Measurements from ENCODE around the gene PPCDC.

Gene PPCDC

GRCh38 chr15:75028991-75029377 is 5.6 kb downstream of the PPCDC start:
- TF ChIP-seq CEBPB (IDR thresholded peaks at IDR 0.05), result no peak
- TF ChIP-seq EP300 (IDR thresholded peaks at IDR 0.05; ENCODE audit: borderline replicate concordance), result no peak
- TF ChIP-seq ZBTB7A (IDR thresholded peaks at IDR 0.05; ENCODE audit: low read depth), result no peak
- TF ChIP-seq MAX (IDR thresholded peaks at IDR 0.05), result no peak
- TF ChIP-seq YY1 (IDR thresholded peaks at IDR 0.05; ENCODE audit: low read depth), result no peak
- no peak for TF ChIP-seq TAF1 (IDR thresholded peaks at IDR 0.05; ENCODE audit: low read depth)
- no peak for TF ChIP-seq EGR1 (IDR thresholded peaks at IDR 0.05)
- no peak for TF ChIP-seq REST (IDR thresholded peaks at IDR 0.05; ENCODE audit: low read depth)
- no peak for TF ChIP-seq CREB1 (IDR thresholded peaks at IDR 0.05; ENCODE audit: low read depth)
- TF ChIP-seq USF1 (IDR thresholded peaks at IDR 0.05), result no peak
- TF ChIP-seq TEAD4 (IDR thresholded peaks at IDR 0.05), result no peak
- no peak for TF ChIP-seq FOXM1 (IDR thresholded peaks at IDR 0.05; ENCODE audit: borderline replicate concordance, low read depth)
- TF ChIP-seq RAD21 (IDR thresholded peaks at IDR 0.05; ENCODE audit: low read depth), result no peak
- TF ChIP-seq TCF12 (IDR thresholded peaks at IDR 0.05; ENCODE audit: low read depth), result no peak
- no peak for TF ChIP-seq NFIC (IDR thresholded peaks at IDR 0.05)

- TF ChIP-seq USF1 (IDR thresholded peaks at IDR 0.05), result peak; percentile 89
- TF ChIP-seq MAX (IDR thresholded peaks at IDR 0.05), result peak; percentile 68; the same call in 1 of the 2 replicates
- TF ChIP-seq CREB1 (IDR thresholded peaks at IDR 0.05; ENCODE audit: low read depth), result no peak
- TF ChIP-seq RAD21 (IDR thresholded peaks at IDR 0.05; ENCODE audit: low read depth), result peak; percentile 96
Observed at GRCh38 chr15:75029378-75030022, 6.1 kb downstream of the PPCDC start.

- no peak for TF ChIP-seq REST (IDR thresholded peaks at IDR 0.05; ENCODE audit: low read depth)
- no peak for TF ChIP-seq FOXM1 (IDR thresholded peaks at IDR 0.05; ENCODE audit: borderline replicate concordance, low read depth)
Observed at GRCh38 chr15:75030023-75030413, 6.6 kb downstream of the PPCDC start.

GRCh38 chr15:75030424-75030823 is 7.0 kb downstream of the PPCDC start:
- no peak for TF ChIP-seq RAD21 (IDR thresholded peaks at IDR 0.05; ENCODE audit: low read depth)
- no peak for TF ChIP-seq ZBTB7A (IDR thresholded peaks at IDR 0.05; ENCODE audit: low read depth)
- TF ChIP-seq TAF1 (IDR thresholded peaks at IDR 0.05; ENCODE audit: low read depth), result no peak
- TF ChIP-seq TEAD4 (IDR thresholded peaks at IDR 0.05), result no peak
- TF ChIP-seq EGR1 (IDR thresholded peaks at IDR 0.05), result no peak
- TF ChIP-seq REST (IDR thresholded peaks at IDR 0.05; ENCODE audit: low read depth), result no peak
- TF ChIP-seq MAX (IDR thresholded peaks at IDR 0.05), result no peak
- no peak for TF ChIP-seq FOXM1 (IDR thresholded peaks at IDR 0.05; ENCODE audit: borderline replicate concordance, low read depth)
- TF ChIP-seq NFIC (IDR thresholded peaks at IDR 0.05), result no peak

GRCh38 chr15:75031848-75032247 is 8.5 kb downstream of the PPCDC start:
- TF ChIP-seq CREB1 (IDR thresholded peaks at IDR 0.05; ENCODE audit: low read depth) (no peak), USF1 (IDR thresholded peaks at IDR 0.05) (no peak), TAF1 (IDR thresholded peaks at IDR 0.05; ENCODE audit: low read depth) (no peak), YY1 (IDR thresholded peaks at IDR 0.05; ENCODE audit: low read depth) (no peak), NFIC (IDR thresholded peaks at IDR 0.05) (no peak), RAD21 (IDR thresholded peaks at IDR 0.05; ENCODE audit: low read depth) (no peak), TEAD4 (IDR thresholded peaks at IDR 0.05) (no peak), EP300 (IDR thresholded peaks at IDR 0.05; ENCODE audit: borderline replicate concordance) (no peak), REST (IDR thresholded peaks at IDR 0.05; ENCODE audit: low read depth) (no peak), TCF12 (IDR thresholded peaks at IDR 0.05; ENCODE audit: low read depth) (no peak), ZBTB7A (IDR thresholded peaks at IDR 0.05; ENCODE audit: low read depth) (no peak), FOXM1 (IDR thresholded peaks at IDR 0.05; ENCODE audit: borderline replicate concordance, low read depth) (no peak), MAX (IDR thresholded peaks at IDR 0.05) (no peak), EGR1 (IDR thresholded peaks at IDR 0.05) (no peak), CEBPB (IDR thresholded peaks at IDR 0.05) (no peak)

Data from Ishikawa (cell line).